IPS-NIHi11 (cell line): ENCODE results near the gene BMPER.

Source experiments
- DNase-seq: peaks from one replicate; pipeline ENCODE4 v3.0.0; 2012; ENCODE audit warnings: mixed read lengths, low spot score

The BMPER gene

DNA sequence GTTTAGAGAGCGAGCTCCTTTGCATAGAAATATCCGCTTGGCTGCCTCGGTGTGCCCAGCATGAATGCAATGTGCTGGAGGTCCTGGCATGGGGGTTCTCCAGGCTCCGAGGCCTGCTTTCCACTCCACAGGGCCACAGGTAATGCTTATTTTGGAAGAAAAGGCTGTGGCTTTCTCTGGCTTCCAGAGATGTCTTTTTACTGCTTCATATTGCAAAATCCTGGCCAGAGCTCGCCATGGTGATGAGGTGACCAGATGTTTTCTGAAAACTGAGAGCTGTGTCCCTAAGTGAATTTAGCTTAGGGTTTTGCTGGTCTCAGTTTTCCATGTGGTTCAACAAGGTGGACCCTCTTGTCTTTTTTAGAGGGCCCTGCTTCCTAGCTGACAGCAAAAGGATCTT is 65.2 kb downstream of the BMPER start:
- DNase-seq: no peak

DNA sequence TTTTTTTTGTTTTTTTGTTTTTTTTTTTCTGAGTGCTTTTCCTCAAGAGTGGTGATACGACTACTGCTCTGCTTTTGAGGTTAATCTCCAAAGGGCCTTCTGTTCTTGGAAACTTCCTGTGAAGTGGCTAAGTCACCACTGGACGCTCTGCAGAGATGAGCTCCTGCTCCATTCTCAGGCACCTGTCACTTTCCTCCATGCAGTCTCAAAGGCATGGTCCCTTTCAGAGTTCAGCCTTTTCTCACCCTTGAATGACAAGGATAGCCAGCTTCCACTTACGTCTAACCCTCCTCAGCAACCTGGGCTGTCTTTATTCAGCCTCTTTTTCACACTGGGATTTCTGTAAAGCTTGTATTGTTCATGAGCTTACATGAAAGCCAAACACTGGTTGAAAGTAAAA is 65.8 kb downstream of the BMPER start:
- no peak for DNase-seq

DNA sequence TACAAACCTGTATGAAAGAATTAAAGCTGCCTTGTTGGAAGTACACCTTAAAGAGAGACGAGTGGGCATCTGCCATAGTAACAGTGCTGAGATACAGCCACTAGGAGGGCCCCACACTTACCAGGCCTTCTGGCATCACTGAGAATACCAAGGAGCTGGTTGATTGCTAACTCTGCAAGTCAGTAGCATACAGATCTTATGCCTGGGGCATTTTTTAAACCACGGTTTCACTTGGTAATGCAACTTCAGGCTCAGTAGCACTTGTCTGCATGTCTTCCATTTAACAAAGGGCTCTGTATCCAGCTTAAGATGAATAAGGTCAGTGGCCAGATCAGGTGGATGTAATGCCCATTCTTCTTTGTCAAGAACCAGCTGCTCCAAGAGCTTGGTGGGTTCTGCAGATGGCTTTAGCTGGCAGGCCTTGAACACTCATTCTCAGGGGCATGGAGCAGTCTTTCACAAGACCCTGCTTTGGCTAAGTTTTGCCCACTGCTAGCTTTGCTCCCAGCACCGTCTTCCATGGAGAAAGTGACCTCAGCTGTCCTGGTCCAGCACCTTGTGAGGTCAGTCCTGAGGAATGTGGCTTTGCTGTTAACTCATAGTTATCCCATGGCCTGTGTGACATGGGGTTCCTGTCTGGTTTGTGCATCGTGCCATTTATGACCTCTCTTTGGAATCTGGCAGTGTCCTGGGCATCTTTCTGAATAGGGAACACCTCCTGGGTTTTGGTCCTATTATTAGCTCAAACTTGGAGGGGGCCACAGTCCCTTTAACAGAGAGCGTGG is 68.1 kb downstream of the BMPER start:
- no peak for DNase-seq

DNA sequence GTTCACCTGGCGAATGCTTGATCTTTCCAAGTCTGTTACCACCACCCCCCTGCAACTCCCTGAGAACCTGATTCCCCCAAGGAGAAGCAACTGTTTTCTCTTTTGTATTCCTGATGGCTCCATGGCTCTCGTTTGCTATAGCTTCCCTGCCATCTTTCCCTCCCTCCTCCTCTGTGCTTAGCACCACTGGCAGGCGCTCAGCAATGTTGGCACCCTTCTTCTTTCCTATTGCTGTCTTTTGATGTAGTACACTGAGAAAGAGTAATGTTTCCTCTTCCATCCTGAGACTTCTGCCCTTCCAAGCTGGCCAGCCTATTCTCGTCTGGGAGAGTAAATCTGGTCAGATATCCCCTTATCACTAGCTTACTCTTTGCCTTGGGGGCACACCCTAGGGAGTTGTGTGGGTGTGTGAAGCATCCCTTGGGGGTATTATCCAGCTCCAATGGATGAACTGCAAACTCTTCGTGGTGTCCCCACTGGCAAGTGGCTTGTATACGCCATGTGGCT is 74.0 kb downstream of the BMPER start:
- DNase-seq: no peak

DNA sequence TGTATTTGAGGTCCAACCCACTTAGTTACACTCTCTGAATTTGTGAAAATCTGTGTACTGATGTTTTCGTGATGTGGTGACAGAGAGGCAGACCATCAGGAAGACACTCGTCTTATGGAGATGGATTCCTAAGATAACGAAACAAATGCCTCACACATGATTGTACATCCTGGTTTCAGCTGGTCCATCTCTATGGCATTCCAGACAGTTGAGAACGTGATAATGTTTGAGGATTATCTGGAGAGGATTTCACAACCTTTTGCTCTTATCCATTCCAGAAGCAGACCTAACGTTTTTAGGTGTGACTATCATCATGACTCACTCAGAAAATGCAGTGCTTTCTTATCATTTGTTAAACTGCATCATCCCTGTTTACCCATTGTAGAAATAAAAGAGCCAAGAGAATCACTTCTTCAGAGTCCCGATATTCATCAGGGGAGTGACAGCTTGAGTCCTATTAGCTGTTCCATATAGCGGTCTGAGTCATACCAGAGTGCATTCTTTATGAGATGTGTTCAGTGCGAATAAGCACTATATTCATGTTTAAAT is 74.5 kb downstream of the BMPER start:
- DNase-seq: no peak

DNA sequence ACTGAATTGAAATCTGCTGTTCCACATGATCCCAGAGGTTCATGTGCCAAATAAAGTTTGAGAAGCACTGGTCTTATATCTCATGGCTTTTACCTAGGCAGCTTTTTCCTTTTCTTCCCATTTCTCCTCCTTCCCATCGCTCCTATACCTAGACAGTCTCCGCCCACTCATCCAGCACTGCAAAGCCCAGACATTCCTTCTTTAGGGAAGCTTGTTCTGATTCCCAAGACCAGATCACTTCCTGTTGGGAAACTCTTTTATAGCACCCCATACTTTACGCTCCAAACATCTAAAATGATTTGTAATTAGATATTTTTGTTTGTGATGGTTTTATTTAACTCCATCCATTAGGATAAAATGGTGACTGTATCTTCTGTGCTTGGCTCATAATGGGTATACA is 75.9 kb downstream of the BMPER start:
- DNase-seq: no peak

DNA sequence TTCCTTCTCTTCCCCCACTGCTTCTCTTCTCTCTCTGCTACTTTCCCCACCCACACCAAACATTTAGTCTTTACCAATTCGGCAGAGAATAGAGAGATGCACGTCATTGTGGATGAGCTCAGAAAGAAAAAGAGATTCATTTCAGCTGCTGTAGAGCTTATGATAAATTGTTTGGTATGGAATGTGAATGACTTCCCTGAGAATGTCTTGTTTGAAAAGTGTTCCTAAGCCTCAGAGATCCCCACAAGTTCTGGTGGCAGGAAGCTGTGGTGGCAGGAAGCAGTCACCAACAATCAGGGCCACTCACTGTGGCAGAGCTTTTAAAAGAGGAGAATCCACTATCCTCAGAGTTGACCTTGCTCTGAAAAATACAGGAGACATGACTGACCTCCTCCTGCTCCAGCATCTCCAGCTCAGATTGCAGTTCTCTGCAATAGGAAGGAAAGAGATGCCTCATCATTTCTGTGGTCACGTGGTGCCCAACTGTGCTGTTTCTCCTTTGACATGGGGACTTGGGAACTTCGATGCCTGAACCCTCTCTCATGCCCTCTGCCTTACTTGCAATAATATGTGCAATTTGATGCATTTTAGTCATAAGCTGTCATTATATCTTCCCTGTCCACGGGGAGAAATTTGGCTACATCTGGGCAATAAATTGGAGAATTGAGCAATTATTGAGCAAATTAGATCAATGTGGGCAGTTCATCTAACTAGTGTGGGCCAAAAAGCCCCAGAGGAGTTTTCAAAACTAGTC is 76.5 kb downstream of the BMPER start:
- DNase-seq: no peak

DNA sequence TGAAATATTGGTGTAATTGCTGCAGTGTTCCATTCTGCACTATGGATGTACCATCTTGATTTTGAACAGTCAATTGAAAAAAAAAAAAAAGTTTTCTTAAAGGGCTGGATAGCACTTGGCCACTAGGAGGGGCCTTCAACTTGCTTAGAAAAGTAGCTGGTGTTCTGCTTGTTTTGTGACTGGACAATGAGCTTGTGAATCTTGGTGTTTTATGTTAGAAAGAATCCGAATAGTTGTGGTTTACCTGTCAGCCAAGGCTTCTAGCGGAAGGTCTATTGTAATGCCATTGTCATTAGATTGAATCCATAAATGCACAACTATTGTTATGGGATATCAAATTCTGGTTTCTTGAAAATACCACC is 77.1 kb downstream of the BMPER start:
- peak; percentile 27 for DNase-seq

DNA sequence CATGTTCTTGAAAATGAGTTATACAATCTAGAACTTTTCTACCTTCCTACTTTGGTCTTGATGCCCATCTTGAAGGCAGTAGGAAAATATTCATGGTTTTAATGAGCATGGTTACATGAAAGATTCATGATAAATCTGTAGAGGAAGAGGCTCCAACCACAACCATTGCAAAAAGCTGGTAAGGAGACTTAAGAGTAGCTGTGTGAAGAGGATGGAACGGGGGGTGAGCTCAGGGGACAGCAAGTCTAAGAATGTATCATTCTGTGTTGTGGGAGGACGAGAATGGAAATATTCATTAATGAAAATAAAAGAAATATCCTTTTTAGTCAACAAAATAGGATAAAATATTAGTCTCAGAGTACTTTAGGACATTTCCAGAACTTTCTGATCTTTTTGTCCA is 81.1 kb downstream of the BMPER start:
- DNase-seq: no peak

DNA sequence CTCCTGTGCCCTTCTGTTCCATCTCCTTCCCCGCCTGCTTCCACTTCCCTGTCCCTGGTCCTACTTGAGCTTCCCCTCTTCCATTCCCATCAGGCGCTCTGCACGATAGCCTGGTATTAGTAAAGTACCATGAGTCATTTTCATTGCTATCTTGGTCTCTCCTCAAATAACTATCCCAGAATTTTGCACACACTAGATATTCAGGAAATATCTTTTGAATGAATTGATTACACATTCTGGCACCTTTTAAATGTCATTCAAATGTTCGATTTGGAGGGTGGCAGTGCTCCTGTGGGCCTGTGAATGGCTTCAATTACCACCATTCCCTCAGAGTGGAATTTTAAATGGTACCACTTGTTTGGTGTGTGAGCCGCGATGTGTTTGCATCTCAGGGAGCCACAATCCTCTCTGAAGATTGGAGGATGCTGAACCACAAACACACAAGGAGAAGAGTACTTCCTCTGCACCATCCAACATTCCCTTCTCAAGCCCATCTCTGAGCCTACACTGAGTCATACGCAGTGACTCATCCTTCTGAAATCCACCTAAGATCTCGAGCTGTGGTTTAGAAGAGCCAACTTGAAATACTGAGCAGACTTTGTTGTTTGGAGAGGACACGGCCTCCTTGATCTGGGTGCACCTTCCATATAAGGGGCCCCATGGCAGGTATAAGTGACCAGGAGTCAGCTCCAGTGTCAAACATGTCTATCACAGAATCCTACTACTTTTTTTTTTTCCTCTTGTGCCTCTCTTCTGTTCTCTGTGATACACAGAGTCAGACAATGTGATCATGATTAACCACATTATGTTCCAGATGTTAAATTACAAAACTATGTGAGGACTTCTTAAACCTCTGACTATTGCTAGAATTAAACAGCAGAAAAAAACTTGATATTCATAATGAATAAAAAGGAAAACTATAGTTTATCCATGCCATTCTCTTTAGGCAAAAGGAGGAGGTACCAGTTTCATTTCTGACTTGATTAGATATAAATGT is 81.9 kb downstream of the BMPER start:
- no peak for DNase-seq

DNA sequence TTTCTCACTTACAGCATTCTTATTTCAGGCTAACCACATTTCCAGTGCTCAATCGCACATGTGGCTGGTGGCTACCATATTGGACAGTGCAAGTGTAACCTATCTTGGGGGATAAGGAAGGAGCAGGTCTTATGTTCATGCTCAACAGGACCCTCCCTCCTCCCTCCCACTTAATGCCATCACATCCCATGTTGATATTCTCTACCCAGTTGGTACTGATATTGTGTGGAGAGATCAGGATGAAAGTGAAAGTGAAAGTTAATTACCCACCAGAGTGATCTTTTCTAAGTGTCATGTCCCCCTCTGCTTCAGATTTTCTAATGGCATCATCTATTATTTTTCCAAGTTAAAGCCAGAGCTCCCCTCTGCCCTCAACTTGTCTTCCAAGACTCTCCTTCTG is 91.6 kb downstream of the BMPER start:
- no peak for DNase-seq

DNA sequence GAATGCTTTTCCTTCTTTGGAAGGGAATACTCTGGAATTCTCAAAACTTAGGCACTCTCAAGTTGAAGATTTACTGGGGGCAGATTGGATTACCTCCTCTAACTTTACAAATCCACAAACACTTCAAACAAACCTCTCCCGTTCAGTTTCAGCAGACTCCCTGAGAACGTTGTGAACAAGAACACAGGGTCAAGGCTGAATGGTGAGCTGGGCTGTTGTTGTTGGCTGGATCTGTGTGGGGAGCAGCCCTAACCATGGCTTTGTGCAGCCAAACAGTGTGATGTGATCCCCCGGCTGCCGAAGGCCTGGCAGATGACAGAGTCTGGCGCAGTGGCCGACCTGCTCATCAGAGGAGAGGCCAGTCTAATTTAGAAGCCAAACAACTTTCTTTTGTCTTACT is 93.1 kb downstream of the BMPER start:
- DNase-seq: no peak

DNA sequence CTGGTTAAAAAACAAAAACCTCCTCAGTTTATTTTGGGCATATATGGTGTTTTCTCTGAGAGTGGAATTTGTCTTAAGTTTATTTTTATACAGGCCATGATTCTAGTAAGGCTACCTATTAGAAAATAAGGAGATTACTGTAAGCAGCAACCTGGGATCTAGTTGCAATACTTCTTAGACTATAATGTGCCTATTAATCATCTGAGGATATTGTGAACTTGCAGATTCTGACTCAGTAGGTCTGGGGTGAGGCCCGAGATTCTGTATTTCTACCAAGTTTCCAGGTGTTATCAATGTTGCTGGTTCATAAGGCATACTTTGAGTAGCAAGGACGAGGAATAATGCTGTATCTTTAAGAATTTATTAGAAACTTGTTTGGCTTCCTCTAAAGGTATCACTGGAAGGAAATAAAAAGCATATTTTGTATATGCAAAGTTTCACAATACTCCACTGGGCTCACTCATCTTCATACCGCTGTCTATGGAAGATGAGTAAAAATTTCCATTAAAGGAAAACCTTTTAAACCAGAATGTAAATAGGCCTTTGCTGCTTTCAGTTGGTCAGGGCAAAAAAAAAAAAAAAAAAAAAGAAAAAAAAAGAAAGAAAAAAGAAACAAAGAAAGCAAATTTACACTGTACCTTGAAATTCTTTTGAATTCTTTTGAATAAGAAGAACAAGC is 105.8 kb downstream of the BMPER start:
- no peak for DNase-seq

DNA sequence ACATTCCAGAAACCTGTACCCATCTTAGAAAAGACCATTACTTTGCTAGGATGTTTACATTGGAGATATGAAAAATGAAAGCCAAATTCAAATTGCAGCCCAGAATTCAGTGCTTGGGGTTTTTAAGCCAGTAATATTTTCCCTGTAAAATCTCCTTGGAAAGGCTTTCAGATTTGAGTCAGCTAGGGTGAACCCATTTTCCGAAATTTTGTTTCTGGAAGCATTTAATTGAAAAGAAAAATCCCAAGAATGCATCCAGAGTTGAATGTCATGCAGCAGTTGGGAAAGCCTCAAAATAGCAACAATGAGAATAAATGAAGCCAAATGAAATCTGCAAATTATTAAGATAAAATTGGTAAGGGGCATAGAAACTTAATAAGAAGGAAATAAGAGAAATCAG is 106.4 kb downstream of the BMPER start:
- DNase-seq: no peak

DNA sequence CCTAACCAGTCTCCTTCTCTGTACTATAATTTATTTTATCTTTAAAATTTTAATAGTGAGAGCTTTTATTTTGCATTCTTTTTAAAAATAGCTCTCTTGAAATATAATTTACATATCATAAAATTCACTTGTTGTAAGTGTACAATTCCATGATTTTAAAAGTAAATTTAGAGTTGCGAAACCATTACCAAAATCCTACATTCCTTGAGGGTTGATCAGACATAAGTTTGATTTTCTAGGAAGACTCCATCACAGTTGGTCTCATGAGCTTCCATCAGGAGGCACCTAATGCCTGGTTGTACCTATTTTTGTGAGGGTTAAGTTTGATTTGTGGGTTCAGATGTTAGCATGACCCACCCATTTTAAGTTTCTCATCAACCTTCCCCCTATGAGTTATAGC is 108.1 kb downstream of the BMPER start:
- no peak for DNase-seq

DNA sequence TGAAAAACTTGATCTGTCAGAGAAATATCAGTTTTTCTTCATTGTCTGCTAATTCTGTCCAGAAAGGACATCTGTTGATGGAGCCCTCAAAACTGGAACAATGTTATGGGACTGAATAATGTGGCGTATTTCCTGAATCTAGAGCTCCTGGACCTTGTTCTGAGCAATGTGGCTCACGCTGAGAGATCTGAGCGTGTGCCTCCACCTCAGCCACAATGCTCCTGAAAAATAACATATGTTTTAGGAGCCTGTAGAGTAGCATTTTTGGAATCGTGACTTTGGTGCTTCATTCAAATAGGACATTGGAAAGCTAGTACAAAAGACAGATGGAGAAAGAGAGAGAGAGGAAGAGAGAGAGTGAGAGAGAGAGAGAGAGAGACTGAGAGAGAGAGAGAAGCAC is 110.3 kb downstream of the BMPER start:
- no peak for DNase-seq

DNA sequence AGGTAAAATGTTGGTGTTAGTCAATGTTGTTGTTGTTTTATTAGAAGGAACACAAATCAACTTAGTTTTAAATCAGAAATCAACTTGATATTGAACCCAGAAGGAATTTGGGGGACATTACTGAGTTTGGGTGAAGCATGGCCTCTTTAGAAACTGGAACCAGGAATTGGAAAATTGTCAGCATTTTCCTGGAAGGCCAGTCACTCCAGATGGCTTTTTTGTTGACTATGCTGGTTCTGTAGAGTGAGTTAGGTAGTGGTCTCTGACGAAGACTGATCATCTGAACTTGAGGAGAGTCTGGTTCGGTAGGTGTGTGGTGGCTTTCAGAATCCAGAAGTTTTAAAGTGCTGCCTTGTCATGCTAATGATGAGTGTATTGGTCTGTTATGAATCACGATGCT is 111.5 kb downstream of the BMPER start:
- DNase-seq: no peak

DNA sequence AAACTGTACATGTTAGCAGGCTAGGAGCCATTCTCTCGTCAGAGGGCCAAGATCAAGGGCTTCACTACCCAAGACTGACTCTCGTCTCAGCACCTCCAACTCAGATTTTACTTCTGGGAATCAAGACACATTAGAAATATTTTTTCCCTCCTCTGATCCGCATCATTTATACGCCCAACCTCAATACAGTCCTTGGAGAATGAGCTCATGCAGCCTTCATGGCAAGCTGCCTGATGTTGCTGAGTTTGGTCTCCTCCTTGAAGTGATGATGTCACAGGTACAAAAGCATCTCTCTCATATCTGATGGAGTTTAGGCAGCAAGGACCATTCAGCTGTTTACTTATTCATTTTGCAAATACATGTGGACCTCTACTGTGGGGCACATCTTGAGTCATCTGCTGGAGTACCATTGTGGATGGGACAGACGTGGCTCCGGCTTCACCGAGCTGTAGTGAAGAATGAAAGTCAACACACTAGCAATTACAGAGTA is 114.0 kb downstream of the BMPER start:
- DNase-seq: no peak

DNA sequence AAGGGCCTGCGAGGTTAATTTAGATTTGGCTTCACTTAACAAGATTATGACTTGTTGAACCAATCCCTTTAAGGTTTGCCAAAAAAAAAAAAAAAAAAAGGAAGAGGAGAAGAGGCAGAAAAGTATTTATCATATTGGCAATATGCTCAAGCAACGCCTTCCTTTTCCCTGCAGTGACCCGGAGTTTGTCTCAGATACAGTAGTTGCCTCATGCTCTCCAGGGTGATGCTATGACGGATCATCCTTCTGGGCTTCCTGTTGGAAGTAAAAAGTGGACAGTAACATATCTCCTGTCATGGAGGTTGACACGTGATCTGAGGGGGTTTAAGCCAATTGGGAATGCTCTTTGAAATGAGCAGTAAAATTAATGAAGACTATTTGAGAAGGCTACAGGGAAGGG is 117.3 kb downstream of the BMPER start:
- DNase-seq: no peak

DNA sequence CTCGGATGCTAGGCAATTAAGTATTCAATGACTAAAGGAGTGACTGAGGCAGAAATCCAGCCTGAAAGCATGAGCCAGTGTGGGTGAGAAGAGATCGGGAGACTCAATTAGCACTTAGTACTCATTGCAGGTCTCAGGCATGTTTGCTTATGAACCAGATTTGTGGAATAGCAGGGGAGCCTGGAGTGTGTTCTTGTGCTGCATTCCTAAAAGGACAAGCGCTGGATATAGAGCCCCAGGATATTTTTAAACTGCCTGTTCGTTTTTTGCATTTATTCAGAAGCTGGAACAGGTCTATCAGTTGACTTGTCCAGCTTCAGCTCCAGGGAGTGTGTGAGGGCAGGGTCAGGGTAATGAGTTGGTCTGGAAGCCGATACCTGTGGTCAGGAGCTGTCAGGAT is 120.3 kb downstream of the BMPER start:
- DNase-seq: no peak

DNA sequence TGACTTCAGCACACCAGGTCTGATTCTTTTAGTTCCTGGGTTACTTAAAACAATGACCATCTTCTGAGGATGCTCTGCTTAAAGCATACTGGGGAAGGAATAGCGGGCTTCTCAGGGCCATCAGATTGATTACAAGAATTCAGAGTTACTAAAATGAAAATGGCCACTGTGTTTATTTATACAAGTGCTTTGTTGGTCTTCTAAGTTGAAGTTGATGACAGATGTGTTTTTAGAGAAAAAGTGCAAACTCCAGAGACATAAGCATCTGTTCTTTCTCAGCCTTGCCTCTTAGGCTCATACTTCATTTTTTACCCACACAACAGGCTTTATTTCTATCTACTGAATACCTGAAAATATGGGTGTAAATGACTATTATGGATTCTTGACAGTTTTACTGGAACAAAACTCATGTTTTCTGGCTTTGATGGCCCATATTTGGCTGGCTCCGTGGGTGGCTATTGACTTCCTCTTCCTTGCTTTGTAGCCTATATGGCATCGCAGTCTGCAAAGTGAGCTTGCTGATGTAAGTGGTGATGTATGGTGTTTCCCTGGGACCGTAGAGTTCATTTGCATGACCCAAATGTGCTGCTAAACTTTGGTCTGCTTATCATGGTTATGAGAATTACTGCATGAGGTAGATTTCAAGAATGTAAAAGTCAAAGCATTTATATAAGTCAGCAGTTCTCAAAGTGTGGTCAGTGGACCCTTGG is 121.3 kb downstream of the BMPER start:
- no peak for DNase-seq
